Prostate gland (tissue), 2 donors: ENCODE results near the gene DGKZ.

ENCODE experiments used
- CTCF ChIP-seq, 4 experiments: fragments of 200-600 bp in 2 of 4; fragments of 450-650 bp in 2 of 4; sonication (generic) in 2 of 4; IDR thresholded peaks; 1 replicate in 3 of 4; 2 replicates in 1 of 4; pipeline ENCODE4 v1.5.1; 2016 to 2019; ENCODE audit warnings: antibody characterized with exemption in 4 of 4, mild to moderate bottlenecking in 2 of 4, moderate library complexity in 2 of 4
- POLR2A ChIP-seq: fragments of 450-650 bp; IDR thresholded peaks from one replicate; pipeline ENCODE4 v1.6.1; 2016; ENCODE audit warnings: antibody characterized with exemption, mild to moderate bottlenecking

DNA sequence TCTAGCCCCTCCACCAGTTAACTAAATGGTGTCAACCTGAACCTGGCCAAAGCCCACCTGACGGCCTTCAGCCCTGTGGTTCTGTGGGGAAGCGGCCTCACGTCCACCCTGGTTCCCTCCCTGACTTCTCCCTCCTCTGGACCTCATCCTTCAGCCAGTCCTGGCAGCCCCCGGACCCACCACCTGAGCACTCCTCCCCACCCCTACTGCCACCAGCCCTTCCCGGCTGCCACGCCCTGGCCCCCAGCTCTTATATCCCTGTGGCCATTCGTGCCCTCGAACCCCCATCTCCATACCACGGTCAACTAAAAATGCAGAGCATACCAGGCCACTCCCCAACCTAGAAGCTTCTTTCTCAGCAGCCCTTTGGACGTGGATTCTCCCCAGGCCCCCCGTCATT is 30.0 kb downstream of the DGKZ start:
- TF ChIP-seq POLR2A (no peak), CTCF (IDR thresholded peaks at IDR 0.05) (no peak)
